Measurements from ENCODE around the gene SAFB2.

DNA sequence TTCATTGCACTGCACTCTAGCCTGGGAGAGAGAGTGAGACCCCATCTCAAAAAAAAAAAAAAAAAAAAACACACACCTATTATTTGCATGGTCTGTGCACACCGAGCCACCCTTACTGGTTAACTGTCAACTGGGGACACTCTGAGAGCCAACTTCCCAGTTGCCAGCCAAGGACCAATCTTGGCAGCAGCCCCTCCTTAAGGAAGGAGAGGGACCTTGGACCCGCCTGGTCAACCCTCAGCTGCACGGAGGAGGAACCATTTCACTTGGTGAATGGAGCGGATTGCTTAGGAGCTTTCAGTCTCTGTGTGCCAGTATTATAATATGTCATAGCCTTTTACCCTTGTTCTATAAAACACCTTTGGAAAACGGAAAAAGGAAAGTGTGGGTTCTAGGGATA lies 32.8 kb upstream of the SAFB2 start:
- no peak for TF ChIP-seq POLR2A (IDR thresholded peaks at IDR 0.05)
- TF ChIP-seq, protein P1, sequence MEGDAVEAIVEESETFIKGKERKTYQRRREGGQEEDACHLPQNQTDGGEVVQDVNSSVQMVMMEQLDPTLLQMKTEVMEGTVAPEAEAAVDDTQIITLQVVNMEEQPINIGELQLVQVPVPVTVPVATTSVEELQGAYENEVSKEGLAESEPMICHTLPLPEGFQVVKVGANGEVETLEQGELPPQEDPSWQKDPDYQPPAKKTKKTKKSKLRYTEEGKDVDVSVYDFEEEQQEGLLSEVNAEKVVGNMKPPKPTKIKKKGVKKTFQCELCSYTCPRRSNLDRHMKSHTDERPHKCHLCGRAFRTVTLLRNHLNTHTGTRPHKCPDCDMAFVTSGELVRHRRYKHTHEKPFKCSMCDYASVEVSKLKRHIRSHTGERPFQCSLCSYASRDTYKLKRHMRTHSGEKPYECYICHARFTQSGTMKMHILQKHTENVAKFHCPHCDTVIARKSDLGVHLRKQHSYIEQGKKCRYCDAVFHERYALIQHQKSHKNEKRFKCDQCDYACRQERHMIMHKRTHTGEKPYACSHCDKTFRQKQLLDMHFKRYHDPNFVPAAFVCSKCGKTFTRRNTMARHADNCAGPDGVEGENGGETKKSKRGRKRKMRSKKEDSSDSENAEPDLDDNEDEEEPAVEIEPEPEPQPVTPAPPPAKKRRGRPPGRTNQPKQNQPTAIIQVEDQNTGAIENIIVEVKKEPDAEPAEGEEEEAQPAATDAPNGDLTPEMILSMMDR (IDR thresholded peaks at IDR 0.05): no peak
